ENCODE data around the gene NTN1. TPM values are rescaled to one million over a fixed set of nuclear protein-coding genes. Genes with fewer than 3 reads are reported as not detected.

Gene NTN1
- total RNA-seq, 2 donors from 2014 or later = 17.0 to 40.4 TPM

DNA sequence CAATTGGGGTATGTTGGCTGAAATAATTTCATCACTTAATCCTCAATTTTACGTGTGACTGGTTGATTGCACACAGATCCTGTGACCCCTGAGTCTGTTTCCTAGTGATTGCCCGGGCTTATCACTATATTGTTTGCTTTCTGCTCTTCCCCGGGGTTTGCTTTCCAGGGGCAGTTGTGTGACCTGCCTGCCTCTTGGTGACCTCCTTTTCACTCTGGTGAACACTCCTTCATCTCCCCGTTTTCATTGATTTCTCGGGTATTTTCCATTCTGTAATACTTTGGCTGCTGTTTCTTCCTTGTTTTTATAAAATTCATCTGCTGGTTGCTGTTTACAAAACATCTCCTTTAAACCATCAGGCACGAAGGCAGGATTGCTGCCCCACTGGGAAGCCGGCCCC, 36.0 kb downstream of the NTN1 start:
- peaks cover 31% of the 10 kb centered on the region for H3K27me3 Mint-ChIP-seq (ENCODE audit: insufficient read depth)
- 75 to 78% methylated on average over 7 of the region's 7 CpGs for WGBS, 2 experiments (ENCODE audit: insufficient coverage in 1 of 2, insufficient read length in 1 of 2)
- Histone ChIP-seq H3K4me3 (ENCODE audit: low read length) (no peak overlapping the region), H3K9ac (ENCODE audit: extremely low read depth, low read length, poor library complexity, severe bottlenecking) (no peak overlapping the region), H3K27ac (ENCODE audit: low read depth, low read length) (no peak overlapping the region), H3K9me3 (ENCODE audit: control insufficient read depth, low read length) (no peaks in the 10 kb centered on the region), H3K4me1 (ENCODE audit: control insufficient read depth, insufficient read depth, low read length) (no peaks in the 10 kb centered on the region), H3K27me3 (ENCODE audit: control insufficient read depth, insufficient read depth, low read length, poor library complexity, severe bottlenecking) (no peaks in the 10 kb centered on the region), H3K36me3 (ENCODE audit: control insufficient read depth, insufficient read depth, low read length) (peaks cover 21% of the 10 kb centered on the region)
- H3K27ac Mint-ChIP-seq = peak overlapping the region; percentile 24
- TF ChIP-seq, protein P1, sequence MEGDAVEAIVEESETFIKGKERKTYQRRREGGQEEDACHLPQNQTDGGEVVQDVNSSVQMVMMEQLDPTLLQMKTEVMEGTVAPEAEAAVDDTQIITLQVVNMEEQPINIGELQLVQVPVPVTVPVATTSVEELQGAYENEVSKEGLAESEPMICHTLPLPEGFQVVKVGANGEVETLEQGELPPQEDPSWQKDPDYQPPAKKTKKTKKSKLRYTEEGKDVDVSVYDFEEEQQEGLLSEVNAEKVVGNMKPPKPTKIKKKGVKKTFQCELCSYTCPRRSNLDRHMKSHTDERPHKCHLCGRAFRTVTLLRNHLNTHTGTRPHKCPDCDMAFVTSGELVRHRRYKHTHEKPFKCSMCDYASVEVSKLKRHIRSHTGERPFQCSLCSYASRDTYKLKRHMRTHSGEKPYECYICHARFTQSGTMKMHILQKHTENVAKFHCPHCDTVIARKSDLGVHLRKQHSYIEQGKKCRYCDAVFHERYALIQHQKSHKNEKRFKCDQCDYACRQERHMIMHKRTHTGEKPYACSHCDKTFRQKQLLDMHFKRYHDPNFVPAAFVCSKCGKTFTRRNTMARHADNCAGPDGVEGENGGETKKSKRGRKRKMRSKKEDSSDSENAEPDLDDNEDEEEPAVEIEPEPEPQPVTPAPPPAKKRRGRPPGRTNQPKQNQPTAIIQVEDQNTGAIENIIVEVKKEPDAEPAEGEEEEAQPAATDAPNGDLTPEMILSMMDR (conservative IDR thresholded peaks at IDR 0.05) = no peak
- peaks cover 32% of the 10 kb centered on the region for H3K36me3 Mint-ChIP-seq (ENCODE audit: low read depth)
- H3K9me3 Mint-ChIP-seq = no peaks in the 10 kb centered on the region
- DNase-seq = peak; percentile 41
- peaks cover 29% of the 10 kb centered on the region for H3K4me1 Mint-ChIP-seq
- H3K4me3 Mint-ChIP-seq = no peak overlapping the region

DNA sequence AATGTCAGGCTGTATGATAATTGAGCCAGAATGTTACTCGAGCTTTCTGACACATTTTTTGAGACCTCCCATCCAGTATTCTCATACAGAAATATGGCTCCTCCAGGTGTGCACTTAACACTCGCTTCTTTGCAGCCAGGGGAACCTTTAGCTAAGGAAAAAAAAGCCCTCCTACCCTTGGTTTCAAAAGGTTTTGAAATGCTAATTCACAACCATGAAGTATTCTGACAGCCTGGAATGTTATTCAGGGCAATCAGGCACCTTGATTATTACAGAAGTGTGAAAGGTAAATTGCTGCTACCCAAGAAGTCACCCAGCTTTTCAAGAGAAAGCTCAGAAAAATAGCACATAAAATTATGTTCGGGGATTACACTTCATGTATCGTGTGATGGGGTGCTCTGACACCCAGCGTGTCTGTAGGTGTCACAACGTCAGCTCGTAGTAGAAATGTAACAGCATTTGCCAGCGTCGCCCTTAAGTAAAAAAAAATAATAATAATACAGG, 41.1 kb downstream of the NTN1 start:
- Histone ChIP-seq H3K9me3 (ENCODE audit: control insufficient read depth, low read length) (peaks cover 13% of the 10 kb centered on the region), H3K4me3 (ENCODE audit: low read length) (no peak overlapping the region), H3K36me3 (ENCODE audit: control insufficient read depth, insufficient read depth, low read length) (peaks cover 36% of the 10 kb centered on the region), H3K27me3 (ENCODE audit: control insufficient read depth, insufficient read depth, low read length, poor library complexity, severe bottlenecking) (no peaks in the 10 kb centered on the region), H3K27ac (ENCODE audit: low read depth, low read length) (no peak overlapping the region), H3K9ac (ENCODE audit: extremely low read depth, low read length, poor library complexity, severe bottlenecking) (no peak overlapping the region), H3K4me1 (ENCODE audit: control insufficient read depth, insufficient read depth, low read length) (no peaks in the 10 kb centered on the region)
- H3K27ac Mint-ChIP-seq = no peak overlapping the region
- WGBS, 2 experiments (ENCODE audit: insufficient coverage in 1 of 2, insufficient read length in 1 of 2) = 82 to 83% methylated on average over 8 to 9 of the region's 9 CpGs
- H3K4me1 Mint-ChIP-seq = peaks cover 1% of the 10 kb centered on the region
- peaks cover 11% of the 10 kb centered on the region for H3K9me3 Mint-ChIP-seq
- TF ChIP-seq, protein P1 (conservative IDR thresholded peaks at IDR 0.05) = no peak
- H3K4me3 Mint-ChIP-seq = no peak overlapping the region
- DNase-seq = peak; percentile 38
- peaks cover 43% of the 10 kb centered on the region for H3K36me3 Mint-ChIP-seq (ENCODE audit: low read depth)
- peaks cover under 1% of the 10 kb centered on the region for H3K27me3 Mint-ChIP-seq (ENCODE audit: insufficient read depth)

DNA sequence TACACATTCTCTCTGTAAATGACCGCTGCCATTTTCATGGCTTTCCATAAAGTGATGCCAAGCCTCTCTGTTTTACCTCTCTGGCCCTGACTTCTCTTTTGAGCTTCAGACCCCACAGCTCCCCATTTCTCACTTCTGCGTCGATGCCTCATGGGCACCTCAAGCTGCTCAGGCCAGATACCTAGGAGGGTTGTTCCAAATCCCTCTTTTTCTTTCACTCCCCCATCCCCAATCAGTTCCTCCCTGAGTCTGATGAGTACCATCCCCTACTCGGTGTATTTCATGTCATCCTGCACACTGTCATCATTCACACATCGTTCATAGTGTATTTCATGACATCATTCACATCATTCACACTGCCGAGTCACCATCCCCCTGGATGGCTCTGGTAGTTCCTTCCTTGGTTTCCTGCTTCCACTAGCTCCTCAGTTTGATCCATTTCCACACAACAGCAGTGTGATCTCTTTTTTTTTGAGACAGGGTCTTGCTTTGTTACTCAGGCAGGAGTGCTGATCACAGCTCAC, 43.1 kb downstream of the NTN1 start:
- WGBS, 2 experiments (ENCODE audit: insufficient coverage in 1 of 2, insufficient read length in 1 of 2) = 94 to 97% methylated on average over 6 of the region's 6 CpGs
- Histone ChIP-seq H3K36me3 (ENCODE audit: control insufficient read depth, insufficient read depth, low read length) (peaks cover 28% of the 10 kb centered on the region), H3K9me3 (ENCODE audit: control insufficient read depth, low read length) (peaks cover 13% of the 10 kb centered on the region), H3K9ac (ENCODE audit: extremely low read depth, low read length, poor library complexity, severe bottlenecking) (no peak overlapping the region), H3K4me1 (ENCODE audit: control insufficient read depth, insufficient read depth, low read length) (no peaks in the 10 kb centered on the region), H3K4me3 (ENCODE audit: low read length) (no peak overlapping the region), H3K27me3 (ENCODE audit: control insufficient read depth, insufficient read depth, low read length, poor library complexity, severe bottlenecking) (no peaks in the 10 kb centered on the region), H3K27ac (ENCODE audit: low read depth, low read length) (no peak overlapping the region)
- H3K36me3 Mint-ChIP-seq (ENCODE audit: low read depth) = peaks cover 41% of the 10 kb centered on the region
- TF ChIP-seq, protein P1 (conservative IDR thresholded peaks at IDR 0.05) = no peak
- H3K27me3 Mint-ChIP-seq (ENCODE audit: insufficient read depth) = no peaks in the 10 kb centered on the region
- H3K4me3 Mint-ChIP-seq = no peak overlapping the region
- no peak overlapping the region for H3K27ac Mint-ChIP-seq
- DNase-seq = peak; percentile 32
- H3K9me3 Mint-ChIP-seq = peaks cover 11% of the 10 kb centered on the region
- H3K4me1 Mint-ChIP-seq = no peaks in the 10 kb centered on the region
